Activated CD4-positive, alpha-beta memory T cell treated with anti-CD3 and anti-CD28 coated beads for 36 hours (primary cell): Measurements from ENCODE around the gene WDR86. TPM values are rescaled to one million over a fixed set of nuclear protein-coding genes. Genes with fewer than 3 reads are reported as not detected.

Experiments used
- CTCF ChIA-PET: fragments of 350-600 bp; sonication (Branson Sonifier 250); formaldehyde crosslinking; loops from one replicate; lab custom pipeline; 2021; ENCODE audit warnings: antibody characterized with exemption, inconsistent platforms; lab: Charles Lee
- POLR2A ChIA-PET: fragments of 350-600 bp; sonication (Branson Sonifier 250); formaldehyde crosslinking; loops from one replicate; lab custom pipeline; 2021; ENCODE audit warnings: antibody characterized with exemption; lab: Charles Lee
- DNase-seq: peaks from one replicate; pipeline ENCODE4 v3.0.0-alpha.2; 2020
- H3K27ac Mint-ChIP-seq: one replicate; pipeline ENCODE4 v1.8.0; 2021; ENCODE audit warnings: mixed read lengths
- H3K27me3 Mint-ChIP-seq: one replicate; pipeline ENCODE4 v1.8.0; 2021; ENCODE audit warnings: mixed read lengths
- H3K36me3 Mint-ChIP-seq: one replicate; pipeline ENCODE4 v1.8.0; 2021; ENCODE audit warnings: mixed read lengths
- H3K4me1 Mint-ChIP-seq: one replicate; pipeline ENCODE4 v1.8.0; 2021; ENCODE audit warnings: low read depth, mixed read lengths
- H3K4me3 Mint-ChIP-seq: one replicate; pipeline ENCODE4 v1.8.0; 2021; ENCODE audit warnings: mild to moderate bottlenecking, mixed read lengths
- H3K9me3 Mint-ChIP-seq: one replicate; pipeline ENCODE4 v1.8.0; 2021; ENCODE audit warnings: mixed read lengths
- intact Hi-C: fragments of 100-400 bp; cut with micrococcal nuclease; formaldehyde crosslinking; loops from one replicate; pipeline ENCODE4 v1.15.1; 2023
- total RNA-seq, 2 experiments: library from RNA; stranded (reverse); gene quantifications; one replicate each; pipeline ENCODE4 v1.2.3, GENCODE V29; 2021

WDR86 gene
- total RNA-seq, 2 experiments from 2014 or later = 0.17 to 0.43 TPM

DNA sequence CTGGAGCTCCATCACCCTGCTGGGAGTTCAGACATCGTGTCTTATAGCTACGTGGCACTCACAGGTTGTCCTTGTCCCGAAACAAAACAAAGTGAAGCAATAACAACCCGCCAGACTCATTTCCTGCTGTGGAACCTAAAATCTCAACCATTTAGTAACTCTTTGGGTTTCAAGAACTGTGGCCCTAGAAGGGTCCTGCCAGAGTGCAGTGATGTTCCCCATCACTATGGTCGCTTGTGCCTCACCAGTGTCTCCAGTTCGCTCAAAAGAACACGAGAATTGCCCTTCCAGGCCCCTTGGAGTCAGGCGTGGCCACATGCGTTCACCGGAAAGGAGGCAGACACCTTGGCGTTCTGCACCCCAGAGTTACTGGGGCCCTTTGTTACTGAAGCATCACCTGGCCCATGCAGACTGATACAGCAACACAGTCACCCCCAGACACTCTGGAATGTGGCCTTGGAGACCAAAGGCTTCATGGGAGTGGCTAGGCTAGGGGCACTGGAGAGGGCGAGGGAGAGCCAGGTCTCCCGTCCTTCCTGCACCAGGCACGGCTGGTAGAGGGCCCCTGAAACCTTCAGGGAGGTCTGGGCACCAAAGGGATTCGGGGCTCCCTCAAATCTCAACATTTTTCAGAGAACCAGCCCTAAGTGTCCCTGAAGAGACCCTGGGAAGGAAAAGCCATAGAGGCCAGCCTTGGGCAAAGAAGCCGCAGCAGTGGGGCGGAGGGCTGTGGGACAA is 29.2 kb upstream of the WDR86 start:
- Mint-ChIP-seq H3K27me3 (no peaks in the 10 kb centered on the region), H3K36me3 (no peaks in the 10 kb centered on the region), H3K4me1 (peaks cover 28% of the 10 kb centered on the region), H3K4me3 (no peak overlapping the region), H3K9me3 (no peaks in the 10 kb centered on the region), H3K27ac (no peak overlapping the region)
- ChIA-PET POLR2A (no interaction called here), CTCF (interaction anchor here (1.0 to 7.8 kb wide), 2 partner anchors 10 to 124 kb away, joined by 3 to 43 read pairs; no protein-coding TSS in a partner anchor)
- DNase-seq = no peak
- intact Hi-C loops = no loop called here

- no peaks in the 10 kb centered on the region for H3K27me3 Mint-ChIP-seq
- H3K9me3 Mint-ChIP-seq = no peaks in the 10 kb centered on the region
- CTCF ChIA-PET = interaction anchor here (7.8 kb wide), 1 partner anchor 11 kb away, joined by 43 read pairs; no protein-coding TSS in a partner anchor
- H3K27ac Mint-ChIP-seq = no peak overlapping the region
- no peak for DNase-seq
- no peaks in the 10 kb centered on the region for H3K36me3 Mint-ChIP-seq
- POLR2A ChIA-PET = no interaction called here
- H3K4me3 Mint-ChIP-seq = no peak overlapping the region
- H3K4me1 Mint-ChIP-seq = peaks cover 31% of the 10 kb centered on the region
- intact Hi-C loops = no loop called here
Measured at GRCh38 chr7:151437866-151438516, 28.2 kb upstream of the WDR86 start.

GRCh38 chr7:151437159-151437553 is 27.3 kb upstream of the WDR86 start:
- H3K27me3 Mint-ChIP-seq = no peaks in the 10 kb centered on the region
- no peak for DNase-seq
- H3K4me3 Mint-ChIP-seq = no peak overlapping the region
- no peak overlapping the region for H3K27ac Mint-ChIP-seq
- POLR2A ChIA-PET = no interaction called here
- H3K36me3 Mint-ChIP-seq = no peaks in the 10 kb centered on the region
- intact Hi-C loops = no loop called here
- peaks cover 34% of the 10 kb centered on the region for H3K4me1 Mint-ChIP-seq
- no peaks in the 10 kb centered on the region for H3K9me3 Mint-ChIP-seq
- CTCF ChIA-PET = interaction anchor here (7.8 kb wide), 1 partner anchor 11 kb away, joined by 43 read pairs; no protein-coding TSS in a partner anchor

DNA sequence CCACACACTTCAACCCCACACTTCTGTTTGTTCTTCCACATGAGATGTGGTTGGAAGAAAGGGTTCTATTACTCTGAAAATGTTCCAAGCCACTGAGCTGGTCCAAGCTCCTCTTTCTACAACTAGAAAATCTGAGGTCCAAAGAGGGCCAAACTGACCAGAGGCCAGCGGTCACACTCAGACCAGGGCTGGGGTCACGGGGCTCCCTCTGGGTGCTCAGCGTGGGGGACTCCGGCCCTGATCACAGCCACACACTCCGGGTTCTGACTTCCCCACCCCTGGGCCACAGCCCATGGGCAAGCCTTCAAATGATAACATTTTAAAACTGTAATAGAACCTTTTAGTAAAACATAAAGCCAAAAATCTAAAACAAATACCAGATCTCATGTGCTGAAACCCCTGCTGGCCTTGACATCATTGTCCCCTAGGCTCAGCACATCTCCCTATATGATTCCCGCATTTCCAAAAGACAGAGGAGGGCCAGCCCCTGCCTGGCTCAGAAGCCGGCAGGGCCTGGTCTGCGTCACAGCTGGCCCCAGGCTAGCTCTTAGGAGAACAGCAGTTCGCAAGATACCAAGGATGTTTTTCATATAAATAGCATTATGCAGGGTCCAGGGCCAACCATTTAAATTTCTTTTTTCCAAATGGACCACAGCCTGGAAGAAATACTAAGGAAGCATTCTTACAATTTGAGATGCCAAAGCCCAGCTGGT is 26.8 kb upstream of the WDR86 start:
- DNase-seq = no peak
- Mint-ChIP-seq H3K36me3 (no peaks in the 10 kb centered on the region), H3K4me3 (no peak overlapping the region), H3K27ac (peak overlapping the region; percentile 7), H3K27me3 (no peaks in the 10 kb centered on the region), H3K9me3 (no peaks in the 10 kb centered on the region), H3K4me1 (peaks cover 30% of the 10 kb centered on the region)
- intact Hi-C loops = no loop called here
- ChIA-PET POLR2A (no interaction called here), CTCF (interaction anchor here (7.8 kb wide), 1 partner anchor 12 kb away, joined by 43 read pairs; no protein-coding TSS in a partner anchor)

DNA sequence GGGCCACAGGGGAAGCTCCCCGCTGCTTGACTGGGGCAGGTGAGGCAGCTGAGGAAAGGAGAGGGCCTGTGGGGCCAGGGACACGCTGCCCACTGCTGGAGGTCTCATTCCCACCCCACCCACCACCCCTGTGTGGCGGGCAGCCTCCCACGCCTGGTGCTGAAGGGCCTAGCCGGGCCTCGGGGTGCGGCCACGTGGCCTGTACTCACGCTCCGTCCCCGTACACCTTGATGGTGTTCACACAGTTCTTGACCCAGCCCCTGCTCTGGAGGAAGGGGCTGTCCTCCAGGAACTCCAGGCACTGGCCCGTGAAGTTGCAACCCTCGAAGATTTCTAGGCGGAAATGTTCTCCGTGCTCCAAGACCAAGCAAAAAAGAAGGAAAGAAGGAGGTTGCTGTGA is 26.1 kb upstream of the WDR86 start:
- ChIA-PET CTCF (interaction anchor here (7.8 kb wide), 1 partner anchor 13 kb away, joined by 43 read pairs; no protein-coding TSS in a partner anchor), POLR2A (no interaction called here)
- H3K4me1 Mint-ChIP-seq = peaks cover 27% of the 10 kb centered on the region
- no peaks in the 10 kb centered on the region for H3K36me3 Mint-ChIP-seq
- H3K9me3 Mint-ChIP-seq = no peaks in the 10 kb centered on the region
- no peak overlapping the region for H3K4me3 Mint-ChIP-seq
- H3K27ac Mint-ChIP-seq = no peak overlapping the region
- no peaks in the 10 kb centered on the region for H3K27me3 Mint-ChIP-seq
- intact Hi-C loops = no loop called here
- no peak for DNase-seq

DNA sequence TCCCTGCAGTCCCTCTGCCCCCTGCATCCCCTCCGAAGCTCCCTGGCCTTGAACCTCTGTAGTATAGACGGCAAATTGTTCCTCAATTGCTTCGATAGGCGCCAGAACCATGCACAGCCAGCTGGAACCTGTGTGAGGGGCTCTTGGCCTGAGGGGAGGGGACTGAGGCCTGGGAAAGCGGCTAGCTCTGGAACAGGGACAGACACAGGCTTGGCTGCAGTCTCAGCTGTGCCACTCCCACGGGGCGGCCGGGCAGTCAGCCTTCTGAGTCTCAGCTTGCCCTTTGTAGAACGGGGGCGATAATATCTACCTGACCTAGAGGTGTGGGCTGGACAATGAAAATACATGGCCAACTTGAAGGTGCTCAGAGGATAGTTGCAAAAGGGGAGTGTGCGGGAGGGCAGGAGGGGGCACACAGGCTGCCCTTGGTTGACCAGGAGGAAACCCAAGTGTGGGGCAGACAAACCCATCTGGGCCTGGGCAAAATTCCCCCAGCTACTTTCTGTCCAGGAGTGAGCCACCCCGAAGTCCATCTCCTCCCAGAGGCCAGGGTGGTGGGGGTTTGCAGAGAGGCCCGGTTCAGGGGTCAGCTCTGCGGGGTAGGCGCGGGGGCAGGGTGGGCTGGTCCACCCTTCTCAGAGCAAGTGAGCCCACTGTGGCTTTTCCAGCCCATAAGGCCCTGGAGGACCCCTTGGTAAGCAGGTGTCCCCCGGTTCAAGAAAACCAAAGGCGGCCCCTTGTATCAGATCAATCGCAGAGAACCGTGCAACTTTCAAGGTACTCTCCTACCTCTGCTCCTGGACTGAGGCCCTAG is 25.5 kb upstream of the WDR86 start:
- no peak overlapping the region for H3K27ac Mint-ChIP-seq
- no peaks in the 10 kb centered on the region for H3K36me3 Mint-ChIP-seq

DNA sequence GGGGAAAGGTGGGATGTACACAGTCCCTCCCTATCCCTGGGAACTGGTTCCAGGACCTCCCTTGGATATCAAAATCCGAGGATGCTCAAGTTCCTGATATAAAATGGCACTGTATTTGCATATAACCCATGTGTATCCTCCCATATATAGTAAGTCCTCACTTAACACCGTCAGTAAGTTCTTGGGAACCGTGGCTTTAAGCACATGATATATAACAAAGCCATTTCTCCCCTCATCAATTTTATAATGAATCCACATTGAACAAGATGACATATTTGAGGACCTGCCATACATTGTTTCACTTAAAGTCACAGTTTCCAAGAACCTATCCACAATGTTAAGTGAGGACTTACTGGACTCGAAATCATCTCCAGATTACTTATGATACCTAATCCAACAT is 24.7 kb upstream of the WDR86 start:
- intact Hi-C loops = loop anchor here (5.0 kb wide), 1 partner anchor 83 kb away; the partner anchor contains the start of gene RHEB
- no peak for DNase-seq
- POLR2A ChIA-PET = no interaction called here

More for the DNA sequence above, 25.5 kb upstream of the WDR86 start:
- ChIA-PET POLR2A (no interaction called here), CTCF (interaction anchor here (0.7 to 7.8 kb wide), 2 partner anchors 11 to 13 kb away, joined by 4 to 43 read pairs; no protein-coding TSS in a partner anchor)
- no peak for DNase-seq
- intact Hi-C loops = no loop called here
- Mint-ChIP-seq H3K27me3 (no peaks in the 10 kb centered on the region), H3K4me3 (no peak overlapping the region), H3K4me1 (peaks cover 24% of the 10 kb centered on the region), H3K9me3 (no peaks in the 10 kb centered on the region)

DNA sequence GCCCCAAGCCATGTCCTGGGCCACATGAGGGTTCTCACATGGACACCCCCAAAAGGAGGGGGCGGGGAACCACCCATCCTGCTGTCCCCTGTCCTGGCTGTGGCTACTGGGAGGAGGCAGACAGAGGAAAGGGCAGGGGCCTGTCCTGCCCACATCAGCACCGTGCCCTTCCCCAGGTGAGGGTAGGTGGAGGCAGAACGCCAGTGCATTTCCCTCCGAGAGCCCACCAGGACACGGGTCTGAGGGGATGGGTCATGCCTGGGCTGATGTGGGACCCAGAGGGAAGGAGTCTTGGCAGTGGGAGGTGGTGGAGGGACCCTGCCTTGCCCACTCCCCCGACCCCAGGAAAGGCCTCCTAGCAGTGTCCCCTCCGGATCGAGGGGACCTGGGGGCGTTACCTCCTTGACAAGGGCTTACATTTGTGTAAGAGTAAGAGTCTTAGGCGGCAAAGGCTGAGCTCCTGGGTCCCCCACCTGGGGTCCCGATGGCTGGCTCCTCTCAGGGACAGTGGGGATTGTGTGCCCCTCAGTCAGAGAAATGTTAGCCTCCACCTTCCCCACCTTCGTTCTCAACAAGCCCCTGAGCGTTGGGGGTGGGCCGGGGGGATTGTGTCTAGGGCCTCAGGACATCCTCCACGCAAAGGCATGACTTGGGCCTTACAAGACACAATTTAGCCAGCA is 24.0 kb upstream of the WDR86 start:
- intact Hi-C loops = loop anchor here (5.0 kb wide), 1 partner anchor 83 kb away; the partner anchor contains the start of gene RHEB
- Mint-ChIP-seq H3K4me1 (peaks cover 31% of the 10 kb centered on the region), H3K36me3 (no peaks in the 10 kb centered on the region), H3K9me3 (no peaks in the 10 kb centered on the region), H3K27ac (peak overlapping the region; percentile 68), H3K27me3 (no peaks in the 10 kb centered on the region), H3K4me3 (no peak overlapping the region)
- POLR2A ChIA-PET = no interaction called here
- CTCF ChIA-PET = interaction anchor here (1.0 to 7.8 kb wide), 2 partner anchors 15 to 20 kb away, joined by 5 to 43 read pairs; no protein-coding TSS in a partner anchor
- DNase-seq = no peak

More for the DNA sequence above, 24.7 kb upstream of the WDR86 start:
- CTCF ChIA-PET = interaction anchor here (7.8 kb wide), 1 partner anchor 14 kb away, joined by 43 read pairs; no protein-coding TSS in a partner anchor
- no peak overlapping the region for H3K4me3 Mint-ChIP-seq
- H3K9me3 Mint-ChIP-seq = no peaks in the 10 kb centered on the region
- no peaks in the 10 kb centered on the region for H3K27me3 Mint-ChIP-seq
- peaks cover 27% of the 10 kb centered on the region for H3K4me1 Mint-ChIP-seq
- H3K27ac Mint-ChIP-seq = no peak overlapping the region
- H3K36me3 Mint-ChIP-seq = no peaks in the 10 kb centered on the region

DNA sequence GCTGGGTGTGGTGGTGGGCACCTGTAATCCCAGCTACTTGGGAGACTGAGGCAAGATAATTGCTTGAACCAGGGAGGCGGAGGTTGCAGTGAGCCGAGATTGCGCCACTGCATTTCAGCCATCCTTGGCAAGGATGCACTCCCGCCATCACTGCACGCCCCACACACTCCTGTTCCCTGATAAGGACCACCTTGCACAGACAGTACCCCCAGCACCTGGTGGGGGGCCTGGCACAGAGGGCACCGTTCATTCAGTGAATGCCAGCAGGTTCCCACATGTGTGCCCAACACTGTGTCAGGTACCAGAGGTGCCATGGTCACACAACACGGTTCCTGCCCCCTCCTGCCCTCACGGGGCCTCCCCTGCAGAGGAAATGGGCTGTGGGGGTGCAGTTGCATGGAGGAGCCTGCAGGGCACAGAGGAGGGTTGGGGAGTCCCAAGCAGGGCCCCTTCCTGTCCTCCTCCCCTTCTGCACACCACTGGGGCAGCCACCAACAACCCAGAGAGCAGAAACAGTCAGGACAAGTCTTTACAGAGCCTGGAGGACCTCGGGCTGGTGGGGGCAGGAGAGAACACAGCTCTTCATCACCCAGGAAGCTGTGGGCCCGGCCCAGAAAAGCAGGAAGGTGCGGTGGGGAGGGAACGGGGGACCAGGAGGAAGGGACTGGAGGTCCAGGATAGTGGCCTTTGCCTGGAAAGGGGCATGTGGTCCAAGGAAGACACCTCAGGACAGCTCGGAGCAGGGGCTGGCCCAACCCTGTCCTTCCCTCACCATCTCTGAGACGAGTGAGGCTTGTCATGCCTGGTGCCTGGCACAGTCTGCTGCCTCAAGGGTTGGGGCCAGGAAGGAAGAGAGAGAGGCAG is 23.1 kb upstream of the WDR86 start:
- Mint-ChIP-seq H3K4me1 (peaks cover 41% of the 10 kb centered on the region), H3K36me3 (no peaks in the 10 kb centered on the region), H3K27ac (peak overlapping the region; percentile 68), H3K9me3 (no peaks in the 10 kb centered on the region), H3K4me3 (peak overlapping the region; percentile 13), H3K27me3 (no peaks in the 10 kb centered on the region)
- DNase-seq = peak; percentile 84
- intact Hi-C loops = loop anchor here (5.0 kb wide), 1 partner anchor 84 kb away; the partner anchor contains the start of gene RHEB
- ChIA-PET CTCF (interaction anchor here (0.7 to 7.8 kb wide), 3 partner anchors 16 to 37 kb away, joined by 3 to 43 read pairs (median 5); no protein-coding TSS in a partner anchor), POLR2A (interaction anchor here (0.6 kb wide), 1 partner anchor 85 kb away, joined by 3 read pairs; no protein-coding TSS in a partner anchor)

GRCh38 chr7:151431768-151432311 is 22.0 kb upstream of the WDR86 start:
- Mint-ChIP-seq H3K27me3 (no peaks in the 10 kb centered on the region), H3K4me3 (no peak overlapping the region), H3K36me3 (no peaks in the 10 kb centered on the region), H3K4me1 (peaks cover 44% of the 10 kb centered on the region), H3K9me3 (no peaks in the 10 kb centered on the region), H3K27ac (peak overlapping the region; percentile 28)
- POLR2A ChIA-PET = no interaction called here
- intact Hi-C loops = loop anchor here (5.0 kb wide), 1 partner anchor 85 kb away; the partner anchor contains the start of gene RHEB
- no peak for DNase-seq
- CTCF ChIA-PET = interaction anchor here (0.7 to 7.8 kb wide), 2 partner anchors 17 to 36 kb away, joined by 3 to 43 read pairs; no protein-coding TSS in a partner anchor
